K562 (cell line): ENCODE results near the gene CUL5. TPM values are rescaled to one million over a fixed set of nuclear protein-coding genes. Genes with fewer than 3 reads are reported as not detected.

Source experiments
- ATAC-seq: fragments of 200-7000 bp; cut with Tn5 transposase; 3 replicates; pipeline ENCODE4 v1.9.1; 2020; ENCODE audit warnings: moderate library complexity
- BruUV-seq: library from RNA; stranded (reverse); fragments of 400-500 nt; replicated peaks from 2 replicates; lab custom pipeline; 2021; lab: Mats Ljungman, UMichigan
- CTCF ChIA-PET: fragments of 300-600 bp; formaldehyde crosslinking; extraction: SDS; loops from one replicate; lab custom pipeline; 2021; ENCODE audit warnings: low intra/inter-chr PET ratio; lab: Yijun Ruan, JAX
- POLR2A ChIA-PET: fragments of 300-600, 350-650 bp; sonication (Branson Sonifier 250); formaldehyde crosslinking; extraction: SDS; loops from one replicate; lab custom pipeline; 2021; ENCODE audit warnings: antibody characterized with exemption, inconsistent platforms; lab: Yijun Ruan, JAX
- DNase-seq, 4 experiments: peaks; one replicate each; pipeline versions ENCODE4 v3.0.0 to v3.0.0-alpha.2; 2011 to 2018; ENCODE audit warnings: low spot score in 3 of 4, mixed read lengths in 3 of 4; ENCODE audit errors: extremely low read depth in 1 of 4
- FAIRE-seq: peaks from 2 replicates; lab custom pipeline; 2011; peaks lifted over from hg19 to GRCh38; lab: Jason Lieb, UNC
- H2AFZ ChIP-seq: 2 replicates; pipeline ENCODE4 v1.6.0; 2011; ENCODE audit warnings: low read depth, low read length, control low read depth, inconsistent platforms
- H3K27ac ChIP-seq: fragments of 200-600 bp; 3 replicates; pipeline ENCODE4 v1.8.0; 2011; ENCODE audit warnings: low read depth, mild to moderate bottlenecking, control low read depth, inconsistent platforms, low read length, moderate library complexity, mixed read lengths; ENCODE audit errors: extremely low read depth
- H3K27me3 ChIP-seq, 2 experiments: fragments of 300-600 bp in 1 of 2; 2 replicates in 1 of 2; 3 replicates in 1 of 2; pipeline versions ENCODE4 v1.6.0 to v1.8.0; 2011; ENCODE audit warnings: inconsistent platforms in 2 of 2, low read length in 2 of 2, mild to moderate bottlenecking in 1 of 2, mixed read lengths in 1 of 2, moderate library complexity in 1 of 2; ENCODE audit not compliant: control insufficient read depth in 2 of 2, insufficient read depth in 2 of 2
- H3K36me3 ChIP-seq: fragments of 300-600 bp; 3 replicates; pipeline ENCODE4 v1.8.0; 2011; ENCODE audit warnings: mild to moderate bottlenecking, low read length, inconsistent platforms; ENCODE audit not compliant: control insufficient read depth, insufficient read depth
- H3K4me1 ChIP-seq, 2 experiments: fragments of 200-600 bp in 1 of 2; replicated peaks in 1 of 2; 2 replicates in 1 of 2; 3 replicates in 1 of 2; pipeline versions ENCODE4 v1.5.1 to v1.8.0; 2011; ENCODE audit warnings: inconsistent platforms in 2 of 2, low read length in 2 of 2, mild to moderate bottlenecking in 1 of 2, mixed read lengths in 1 of 2, moderate library complexity in 1 of 2; ENCODE audit not compliant: control insufficient read depth in 2 of 2, insufficient read depth in 2 of 2
- H3K4me2 ChIP-seq: 2 replicates; pipeline ENCODE4 v1.6.1; 2011; ENCODE audit warnings: low read length, control low read depth, inconsistent platforms, mixed read lengths; ENCODE audit not compliant: insufficient read depth
- H3K4me3 ChIP-seq: fragments of 200-600 bp; sonication (generic), shearing (Covaris generic); 2 replicates; pipeline ENCODE4 v1.5.1; 2016; ENCODE audit warnings: control low read depth, inconsistent platforms
- H3K79me2 ChIP-seq: fragments of 200-600 bp; 3 replicates; pipeline ENCODE4 v1.8.0; 2011; ENCODE audit warnings: low read length, inconsistent platforms; ENCODE audit not compliant: control insufficient read depth, insufficient read depth
- H3K9ac ChIP-seq, 2 experiments: 2 replicates each; pipeline versions ENCODE4 v1.6.0 to v1.6.1; 2011; ENCODE audit warnings: low read depth in 2 of 2, low read length in 2 of 2, control low read depth in 1 of 2, inconsistent platforms in 1 of 2, mild to moderate bottlenecking in 1 of 2, mixed read lengths in 1 of 2; ENCODE audit not compliant: insufficient read depth in 1 of 2
- H3K9me1 ChIP-seq: one replicate; pipeline ENCODE4 v1.6.0; 2011; ENCODE audit warnings: inconsistent platforms, mild to moderate bottlenecking, low read length, moderate library complexity; ENCODE audit not compliant: control insufficient read depth, insufficient read depth
- H3K9me3 ChIP-seq: replicated peaks from 2 replicates; pipeline ENCODE4 v1.5.1; 2011; ENCODE audit warnings: low read depth, low read length, inconsistent platforms; ENCODE audit not compliant: control insufficient read depth, insufficient read depth
- H4K20me1 ChIP-seq: replicated peaks from 2 replicates; pipeline ENCODE4 v1.6.1; 2011; ENCODE audit warnings: low read length, inconsistent platforms, mixed read lengths; ENCODE audit not compliant: control insufficient read depth, insufficient read depth
- ESRRB ChIP-seq: fragments of 250-450 bp; sonication (Bioruptor Pico); IDR thresholded peaks from 2 replicates; pipeline ENCODE4 v1.5.0; 2020; ENCODE audit warnings: mild to moderate bottlenecking, moderate library complexity, borderline replicate concordance
- FOSL1 ChIP-seq: fragments of 200-800 bp; sonication (Bioruptor generic); conservative IDR thresholded peaks from 2 replicates; pipeline ENCODE4 v1.6.1; 2016; ENCODE audit warnings: missing genetic modification characterization, missing compliant biosample characterization
- ILK ChIP-seq: fragments of 450-650 bp; IDR thresholded peaks from 2 replicates; pipeline ENCODE4 v1.6.1; 2016; ENCODE audit warnings: missing genetic modification characterization, low read depth, mild to moderate bottlenecking, missing compliant biosample characterization, moderate library complexity, borderline replicate concordance
- NFYB ChIP-seq: IDR thresholded peaks from 2 replicates; pipeline ENCODE4 v1.6.1; 2011; ENCODE audit warnings: mild to moderate bottlenecking, moderate library complexity; ENCODE audit not compliant: insufficient read length; ENCODE audit errors: extremely low read depth
- RAD21 ChIP-seq, 2 experiments: fragments of 250-450 bp in 1 of 2; fragments of 450-650 bp in 1 of 2; sonication (Bioruptor Pico) in 1 of 2; formaldehyde crosslinking in 1 of 2; IDR thresholded peaks in 1 of 2; conservative IDR thresholded peaks in 1 of 2; 2 replicates each; pipeline versions ENCODE4 v1.4.0 to v1.8.0; 2020 to 2022; ENCODE audit warnings: mild to moderate bottlenecking in 2 of 2, moderate library complexity in 1 of 2
- TAF7 ChIP-seq: fragments of 450-650 bp; IDR thresholded peaks from 2 replicates; pipeline ENCODE4 v1.6.1; 2016; ENCODE audit warnings: missing genetic modification characterization, missing compliant biosample characterization
- ZNF282 ChIP-seq: sonication (generic); formaldehyde crosslinking; IDR thresholded peaks from 2 replicates; pipeline ENCODE4 v1.8.1; 2023; ENCODE audit warnings: missing genetic modification reagents
- WGBS: fragments of 100-300 bp; shearing (Covaris generic); methylation state at CpG from one replicate; pipeline ENCODE4 v1.1.6; 2016; ENCODE audit warnings: low coverage, mixed read lengths; ENCODE audit not compliant: insufficient coverage; ENCODE audit errors: missing lambda C conversion rate; 5-methylcytosine and 5-hydroxymethylcytosine counted together
- in situ Hi-C: fragments of 300-500 bp; cut with MboI; formaldehyde crosslinking; loops from 4 replicates; pipeline ENCODE4 v1.15.0; 2018; ENCODE audit warnings: inconsistent platforms, mixed read lengths
- intact Hi-C: fragments of 100-400 bp; cut with micrococcal nuclease; formaldehyde crosslinking; loops from 2 replicates; pipeline ENCODE4 v1.14.2; 2022
- polyA plus RNA-seq, 8 experiments: library from polyadenylated mRNA; depleted of rRNA in 4 of 8; stranded (reverse) in 5 of 8; unstranded in 3 of 8; fragments of >200 nt; fragmentation: Nextera tagmentation in 2 of 8; fragmentation: Illumina TruSeq in 1 of 8; extraction: Ambion mirVana in 2 of 8; extraction: Trizol in 1 of 8; gene quantifications; 2 replicates each; pipeline versions ENCODE4 v1.2.1 to v1.2.3, GENCODE V29; 2011 to 2014; ENCODE audit warnings: inconsistent platforms in 1 of 8, missing spikeins in 1 of 8
- total RNA-seq, 7 experiments: library from RNA; depleted of rRNA in 6 of 7; stranded (reverse); fragments of >200 nt in 6 of 7; fragmentation: Illumina TruSeq in 2 of 7; extraction: Trizol in 2 of 7; gene quantifications; 2 replicates each; pipeline versions ENCODE4 v1.2.1 to v1.2.3, GENCODE V29; 2011 to 2021; ENCODE audit warnings: low replicate concordance in 1 of 7
- TF ChIP-seq, protein P1 (sequence below): fragments of 250-450 bp; sonication (Bioruptor Pico); IDR thresholded peaks from 2 replicates; pipeline ENCODE4 v1.8.0; 2022; ENCODE audit warnings: inconsistent platforms
- TF ChIP-seq, protein P2 (sequence below): fragments of 450-650 bp; IDR thresholded peaks from 2 replicates; pipeline ENCODE4 v1.6.1; 2017; ENCODE audit warnings: antibody characterized with exemption

CUL5 gene
- total and polyA plus RNA-seq, 9 of the 15 experiments (the other 6 are each of a cell fraction or from before 2014, with no cell fraction given) = 14.3 to 45.9 (median 23.0) TPM

DNA sequence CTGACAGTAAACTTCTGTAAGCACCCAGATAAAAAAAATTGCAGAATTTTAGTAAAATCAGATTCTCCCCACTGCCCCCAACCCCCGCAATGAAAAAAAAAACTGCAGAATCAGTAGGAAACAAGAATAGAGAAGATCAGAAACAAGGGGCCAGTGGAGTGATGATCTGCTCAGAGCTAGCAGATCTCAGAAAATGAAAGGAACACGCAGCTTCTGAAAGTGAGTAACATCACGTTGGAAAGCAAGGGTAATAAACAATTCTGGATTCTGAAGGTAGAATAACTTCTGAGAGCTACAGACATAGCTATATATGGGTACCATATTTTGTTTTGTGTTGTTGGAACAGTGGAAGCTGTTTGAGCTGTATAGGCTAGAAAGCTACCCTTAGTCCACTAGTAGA lies 135.9 kb downstream of the CUL5 start:
- ChIA-PET CTCF (interaction anchor here (0.6 kb wide), 1 partner anchor 1796 kb away, joined by 5 read pairs; no protein-coding TSS in a partner anchor), POLR2A (interaction anchor here (0.6 to 0.8 kb wide), 3 partner anchors 61 to 129 kb away, joined by 3 read pairs; no protein-coding TSS in a partner anchor)
- TF ChIP-seq ZNF282 = no peak
- no peak for TF ChIP-seq TAF7 (tag)
- TF ChIP-seq, protein P1, sequence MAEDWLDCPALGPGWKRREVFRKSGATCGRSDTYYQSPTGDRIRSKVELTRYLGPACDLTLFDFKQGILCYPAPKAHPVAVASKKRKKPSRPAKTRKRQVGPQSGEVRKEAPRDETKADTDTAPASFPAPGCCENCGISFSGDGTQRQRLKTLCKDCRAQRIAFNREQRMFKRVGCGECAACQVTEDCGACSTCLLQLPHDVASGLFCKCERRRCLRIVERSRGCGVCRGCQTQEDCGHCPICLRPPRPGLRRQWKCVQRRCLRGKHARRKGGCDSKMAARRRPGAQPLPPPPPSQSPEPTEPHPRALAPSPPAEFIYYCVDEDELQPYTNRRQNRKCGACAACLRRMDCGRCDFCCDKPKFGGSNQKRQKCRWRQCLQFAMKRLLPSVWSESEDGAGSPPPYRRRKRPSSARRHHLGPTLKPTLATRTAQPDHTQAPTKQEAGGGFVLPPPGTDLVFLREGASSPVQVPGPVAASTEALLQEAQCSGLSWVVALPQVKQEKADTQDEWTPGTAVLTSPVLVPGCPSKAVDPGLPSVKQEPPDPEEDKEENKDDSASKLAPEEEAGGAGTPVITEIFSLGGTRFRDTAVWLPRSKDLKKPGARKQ = no peak
- no peak for TF ChIP-seq ESRRB (CRISPR knock-in tag)
- TF ChIP-seq RAD21 (CRISPR knock-in tag; conservative IDR thresholded peaks at IDR 0.05 in 1 of 2, IDR thresholded peaks at IDR 0.05 in 1 of 2) = no peak
- no peak for TF ChIP-seq NFYB
- no peak for TF ChIP-seq FOSL1 (tag)
- TF ChIP-seq, protein P2, sequence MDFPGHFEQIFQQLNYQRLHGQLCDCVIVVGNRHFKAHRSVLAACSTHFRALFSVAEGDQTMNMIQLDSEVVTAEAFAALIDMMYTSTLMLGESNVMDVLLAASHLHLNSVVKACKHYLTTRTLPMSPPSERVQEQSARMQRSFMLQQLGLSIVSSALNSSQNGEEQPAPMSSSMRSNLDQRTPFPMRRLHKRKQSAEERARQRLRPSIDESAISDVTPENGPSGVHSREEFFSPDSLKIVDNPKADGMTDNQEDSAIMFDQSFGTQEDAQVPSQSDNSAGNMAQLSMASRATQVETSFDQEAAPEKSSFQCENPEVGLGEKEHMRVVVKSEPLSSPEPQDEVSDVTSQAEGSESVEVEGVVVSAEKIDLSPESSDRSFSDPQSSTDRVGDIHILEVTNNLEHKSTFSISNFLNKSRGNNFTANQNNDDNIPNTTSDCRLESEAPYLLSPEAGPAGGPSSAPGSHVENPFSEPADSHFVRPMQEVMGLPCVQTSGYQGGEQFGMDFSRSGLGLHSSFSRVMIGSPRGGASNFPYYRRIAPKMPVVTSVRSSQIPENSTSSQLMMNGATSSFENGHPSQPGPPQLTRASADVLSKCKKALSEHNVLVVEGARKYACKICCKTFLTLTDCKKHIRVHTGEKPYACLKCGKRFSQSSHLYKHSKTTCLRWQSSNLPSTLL = no peak
- TF ChIP-seq ILK (tag) = no peak
- no peaks in the 10 kb centered on the region for H3K9me1 ChIP-seq
- H4K20me1 ChIP-seq = no peaks in the 10 kb centered on the region
- WGBS = 71% methylated on average over 3 of the region's 3 CpGs
- no peak for ATAC-seq
- no peaks in the 10 kb centered on the region for H3K79me2 ChIP-seq
- no peak for FAIRE-seq
- intact Hi-C loops = no loop called here
- peaks cover 97% of the 10 kb centered on the region for H3K36me3 ChIP-seq
- no peak overlapping the region for H3K4me2 ChIP-seq
- BruUV-seq = TSS peak; percentile 21
- H3K27me3 ChIP-seq = no peaks in the 10 kb centered on the region
- H3K27ac ChIP-seq = no peak overlapping the region
- no peak overlapping the region for H2AFZ ChIP-seq
- no peak overlapping the region for H3K9ac ChIP-seq
- DNase-seq = no peak
- peaks cover 0 to 4% of the 10 kb centered on the region in 2 experiments; a peak in 2 of 5 replicates for H3K4me1 ChIP-seq
- H3K9me3 ChIP-seq = no peaks in the 10 kb centered on the region
- H3K4me3 ChIP-seq = no peak overlapping the region
- in situ Hi-C loops = no loop called here
